SU-DHL-6 (cell line): ENCODE data around the gene CALCR.

Source experiments
- EZH2phosphoT487 ChIP-seq: fragments of 200-600 bp; sonication (generic), shearing (Covaris generic); conservative IDR thresholded peaks from 2 replicates; pipeline ENCODE4 v1.6.1; 2018; ENCODE audit warnings: mild to moderate bottlenecking, antibody characterized with exemption, low read length, moderate library complexity, mixed read lengths
- TF ChIP-seq, protein P1 (sequence below): fragments of 200-600 bp; sonication (generic); IDR thresholded peaks from one replicate; pipeline ENCODE4 v1.5.1; 2017; ENCODE audit warnings: antibody characterized with exemption, mild to moderate bottlenecking, low read length, moderate library complexity; ENCODE audit not compliant: insufficient read depth, poor library complexity, severe bottlenecking

DNA sequence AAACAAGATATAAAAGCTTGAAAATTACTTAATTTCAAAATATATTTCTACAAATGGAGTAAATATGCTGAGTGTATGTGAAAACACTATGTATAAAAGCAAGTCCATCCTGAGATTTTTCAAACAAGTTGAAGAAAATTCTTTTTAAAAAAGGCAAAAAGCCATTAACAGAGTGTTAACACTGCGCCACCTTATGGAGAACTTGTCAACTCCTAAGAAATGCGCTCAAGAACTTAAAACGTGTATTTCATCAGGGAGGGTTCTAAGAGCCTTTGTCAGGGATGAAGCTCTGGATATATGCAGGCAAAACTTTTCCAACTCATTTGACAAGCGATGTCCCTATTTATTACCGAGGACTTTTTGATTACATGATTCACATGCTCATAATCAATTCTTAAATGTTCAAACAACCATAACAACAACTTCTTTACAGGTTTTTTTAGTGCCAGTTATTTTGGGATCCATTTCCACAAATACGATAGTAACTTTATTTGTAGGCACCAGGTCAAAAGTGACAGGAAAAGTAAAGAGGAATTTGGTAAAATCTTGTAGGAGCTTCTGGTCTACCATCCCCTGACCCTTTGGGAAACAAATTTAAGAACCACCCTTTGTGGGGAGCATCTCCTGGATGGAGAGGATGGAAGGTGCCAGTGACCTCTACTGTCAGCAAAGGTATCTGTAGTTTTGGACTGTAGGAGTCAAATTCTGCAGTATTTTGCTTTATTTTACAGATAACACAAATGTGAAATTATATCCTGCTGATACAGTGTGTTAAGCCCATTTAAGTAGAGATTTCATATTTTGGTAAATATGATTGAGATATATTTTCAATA lies 23.2 kb downstream of the CALCR start:
- TF ChIP-seq, protein P1, sequence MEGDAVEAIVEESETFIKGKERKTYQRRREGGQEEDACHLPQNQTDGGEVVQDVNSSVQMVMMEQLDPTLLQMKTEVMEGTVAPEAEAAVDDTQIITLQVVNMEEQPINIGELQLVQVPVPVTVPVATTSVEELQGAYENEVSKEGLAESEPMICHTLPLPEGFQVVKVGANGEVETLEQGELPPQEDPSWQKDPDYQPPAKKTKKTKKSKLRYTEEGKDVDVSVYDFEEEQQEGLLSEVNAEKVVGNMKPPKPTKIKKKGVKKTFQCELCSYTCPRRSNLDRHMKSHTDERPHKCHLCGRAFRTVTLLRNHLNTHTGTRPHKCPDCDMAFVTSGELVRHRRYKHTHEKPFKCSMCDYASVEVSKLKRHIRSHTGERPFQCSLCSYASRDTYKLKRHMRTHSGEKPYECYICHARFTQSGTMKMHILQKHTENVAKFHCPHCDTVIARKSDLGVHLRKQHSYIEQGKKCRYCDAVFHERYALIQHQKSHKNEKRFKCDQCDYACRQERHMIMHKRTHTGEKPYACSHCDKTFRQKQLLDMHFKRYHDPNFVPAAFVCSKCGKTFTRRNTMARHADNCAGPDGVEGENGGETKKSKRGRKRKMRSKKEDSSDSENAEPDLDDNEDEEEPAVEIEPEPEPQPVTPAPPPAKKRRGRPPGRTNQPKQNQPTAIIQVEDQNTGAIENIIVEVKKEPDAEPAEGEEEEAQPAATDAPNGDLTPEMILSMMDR: peak; percentile 71
- TF ChIP-seq EZH2phosphoT487: no peak
